ENCODE data around the gene PADI1.

- TF ChIP-seq, protein P1, sequence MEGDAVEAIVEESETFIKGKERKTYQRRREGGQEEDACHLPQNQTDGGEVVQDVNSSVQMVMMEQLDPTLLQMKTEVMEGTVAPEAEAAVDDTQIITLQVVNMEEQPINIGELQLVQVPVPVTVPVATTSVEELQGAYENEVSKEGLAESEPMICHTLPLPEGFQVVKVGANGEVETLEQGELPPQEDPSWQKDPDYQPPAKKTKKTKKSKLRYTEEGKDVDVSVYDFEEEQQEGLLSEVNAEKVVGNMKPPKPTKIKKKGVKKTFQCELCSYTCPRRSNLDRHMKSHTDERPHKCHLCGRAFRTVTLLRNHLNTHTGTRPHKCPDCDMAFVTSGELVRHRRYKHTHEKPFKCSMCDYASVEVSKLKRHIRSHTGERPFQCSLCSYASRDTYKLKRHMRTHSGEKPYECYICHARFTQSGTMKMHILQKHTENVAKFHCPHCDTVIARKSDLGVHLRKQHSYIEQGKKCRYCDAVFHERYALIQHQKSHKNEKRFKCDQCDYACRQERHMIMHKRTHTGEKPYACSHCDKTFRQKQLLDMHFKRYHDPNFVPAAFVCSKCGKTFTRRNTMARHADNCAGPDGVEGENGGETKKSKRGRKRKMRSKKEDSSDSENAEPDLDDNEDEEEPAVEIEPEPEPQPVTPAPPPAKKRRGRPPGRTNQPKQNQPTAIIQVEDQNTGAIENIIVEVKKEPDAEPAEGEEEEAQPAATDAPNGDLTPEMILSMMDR (IDR thresholded peaks at IDR 0.05): no peak
- TF ChIP-seq POLR2AphosphoS5 (IDR thresholded peaks at IDR 0.05) (no peak), EP300 (IDR thresholded peaks at IDR 0.05) (no peak), POLR2A (IDR thresholded peaks at IDR 0.05) (no peak)
Observed at GRCh38 chr1:17190010-17190995, 14.6 kb upstream of the PADI1 start.
